ENCODE data around the gene BTRC.
"Not testable (repeated sequence)": the region's sequence is repeated elsewhere in the genome, so short reads cannot be mapped to it uniquely, and the experiment has no call there.

BTRC gene

GRCh38 chr10:101363850-101364400 lies 10.0 kb downstream of the BTRC start:
- no peaks in the 10 kb centered on the region for H3K36me3 ChIP-seq (ENCODE audit: control insufficient read depth, insufficient read depth, low read length)
- WGBS, 2 experiments (ENCODE audit: insufficient coverage in 2 of 2): 100% methylated on average over 1 of the region's 2 CpGs; no CpG with 5 or more reads in 1 of the 2 experiments
- no peaks in the 10 kb centered on the region for H3K4me1 ChIP-seq (ENCODE audit: control insufficient read depth, insufficient read depth, low read length, poor library complexity, severe bottlenecking)

GRCh38 chr10:101364721-101365120 lies 10.8 kb downstream of the BTRC start:
- Histone ChIP-seq H3K36me3 (ENCODE audit: control insufficient read depth, insufficient read depth, low read length) (no peaks in the 10 kb centered on the region), H3K9me3 (ENCODE audit: control insufficient read depth, low read length) (no peaks in the 10 kb centered on the region), H3K4me3 (ENCODE audit: extremely low read depth, insufficient read depth, low read length, poor library complexity, severe bottlenecking) (no peak overlapping the region), H3K27ac (ENCODE audit: low read depth, low read length, severe bottlenecking) (no peak overlapping the region), H3K4me1 (ENCODE audit: control insufficient read depth, insufficient read depth, low read length, poor library complexity, severe bottlenecking) (no peaks in the 10 kb centered on the region)
- WGBS, 2 experiments (ENCODE audit: insufficient coverage in 2 of 2): no CpG with 5 or more reads among the region's 7 CpGs

More at GRCh38 chr10:101363850-101364400, 10.0 kb downstream of the BTRC start:
- no peak overlapping the region for H3K4me3 ChIP-seq (ENCODE audit: extremely low read depth, insufficient read depth, low read length, poor library complexity, severe bottlenecking)
- H3K9me3 ChIP-seq (ENCODE audit: control insufficient read depth, low read length): no peaks in the 10 kb centered on the region
- H3K27ac ChIP-seq (ENCODE audit: low read depth, low read length, severe bottlenecking): no peak overlapping the region

DNA sequence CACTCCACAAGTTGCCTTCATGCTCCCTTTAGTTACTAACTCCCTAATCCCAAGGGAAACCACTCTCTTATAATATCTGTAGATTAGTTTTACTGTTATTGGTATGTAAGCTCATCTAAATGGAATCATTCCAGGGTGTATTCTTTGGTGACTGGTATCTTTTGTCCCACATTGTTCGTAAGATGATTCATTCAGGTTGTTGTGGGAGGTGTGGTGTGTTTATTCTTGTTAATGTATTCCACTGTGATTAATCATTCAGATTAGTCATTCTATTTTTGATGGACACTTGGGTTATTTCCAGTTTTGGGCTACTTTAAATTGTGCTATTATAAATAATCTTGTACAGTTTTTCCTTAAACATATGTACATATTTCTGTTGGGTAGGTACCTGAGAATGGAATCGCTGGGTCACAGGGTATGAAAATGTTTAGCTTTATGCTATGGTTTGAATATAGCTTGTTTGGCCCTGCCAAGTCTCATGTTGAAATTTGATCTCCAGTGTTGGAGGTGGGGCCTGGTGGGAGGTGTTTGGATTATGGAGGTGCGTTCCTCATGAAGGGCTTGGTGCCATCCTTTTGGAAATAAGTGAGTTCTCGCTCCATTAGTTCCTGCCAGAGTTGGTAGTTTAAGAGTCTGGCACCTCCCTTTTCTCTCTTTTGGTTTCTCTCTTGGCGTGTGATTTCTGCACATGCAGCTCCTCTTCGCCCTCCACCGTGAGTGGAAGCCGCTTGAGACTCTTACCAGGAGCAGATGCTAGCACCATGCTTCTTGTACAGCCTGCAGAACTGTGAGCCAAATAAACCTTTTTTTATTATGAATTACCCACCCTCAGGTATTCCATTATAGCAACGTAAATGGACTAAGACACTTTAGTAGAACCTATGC lies 13.8 kb downstream of the BTRC start:
- 93 to 97% methylated on average over 5 to 6 of the region's 9 CpGs for WGBS, 2 experiments (ENCODE audit: insufficient coverage in 2 of 2)
- Histone ChIP-seq H3K4me3 (ENCODE audit: extremely low read depth, insufficient read depth, low read length, poor library complexity, severe bottlenecking) (no peak overlapping the region), H3K9me3 (ENCODE audit: control insufficient read depth, low read length) (no peaks in the 10 kb centered on the region), H3K36me3 (ENCODE audit: control insufficient read depth, insufficient read depth, low read length) (peaks cover 8% of the 10 kb centered on the region), H3K4me1 (ENCODE audit: control insufficient read depth, insufficient read depth, low read length, poor library complexity, severe bottlenecking) (no peaks in the 10 kb centered on the region), H3K27ac (ENCODE audit: low read depth, low read length, severe bottlenecking) (no peak overlapping the region)

- Histone ChIP-seq H3K4me1 (ENCODE audit: control insufficient read depth, insufficient read depth, low read length, poor library complexity, severe bottlenecking) (no peaks in the 10 kb centered on the region), H3K27ac (ENCODE audit: low read depth, low read length, severe bottlenecking) (no peak overlapping the region), H3K36me3 (ENCODE audit: control insufficient read depth, insufficient read depth, low read length) (peaks cover 15% of the 10 kb centered on the region), H3K9me3 (ENCODE audit: control insufficient read depth, low read length) (no peaks in the 10 kb centered on the region), H3K4me3 (ENCODE audit: extremely low read depth, insufficient read depth, low read length, poor library complexity, severe bottlenecking) (no peak overlapping the region)
- 71 to 80% methylated on average over 1 of the region's 1 CpG for WGBS, 2 experiments (ENCODE audit: insufficient coverage in 2 of 2)
These were observed 19.1 kb downstream of the BTRC start for GRCh38 chr10:101373063-101373462.

DNA sequence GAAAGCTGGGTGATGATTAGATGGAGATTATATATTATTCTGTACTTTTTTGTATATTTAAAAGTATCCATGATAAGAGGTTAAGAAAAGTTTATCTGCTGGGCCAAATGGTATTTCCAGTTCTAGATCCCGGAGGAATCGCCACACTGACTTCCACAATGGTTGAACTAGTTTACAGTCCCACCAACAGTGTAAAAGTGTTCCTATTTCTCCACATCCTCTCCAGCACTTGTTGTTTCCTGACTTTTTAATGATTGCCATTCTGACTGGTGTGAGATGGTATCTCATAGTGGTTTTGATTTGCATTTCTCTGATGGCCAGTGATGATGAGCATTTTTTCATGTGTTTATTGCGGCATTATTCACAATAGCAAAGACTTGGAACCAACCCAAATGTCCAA lies 20.0 kb downstream of the BTRC start:
- H3K27ac ChIP-seq (ENCODE audit: low read depth, low read length, severe bottlenecking); H3K4me1 ChIP-seq (ENCODE audit: control insufficient read depth, insufficient read depth, low read length, poor library complexity, severe bottlenecking); H3K9me3 ChIP-seq (ENCODE audit: control insufficient read depth, low read length); H3K4me3 ChIP-seq (ENCODE audit: extremely low read depth, insufficient read depth, low read length, poor library complexity, severe bottlenecking): not testable (repeated sequence)
- WGBS, 2 experiments (ENCODE audit: insufficient coverage in 2 of 2): no CpG with 5 or more reads among the region's 3 CpGs
- H3K36me3 ChIP-seq (ENCODE audit: control insufficient read depth, insufficient read depth, low read length): peaks cover 15% of the 10 kb centered on the region

DNA sequence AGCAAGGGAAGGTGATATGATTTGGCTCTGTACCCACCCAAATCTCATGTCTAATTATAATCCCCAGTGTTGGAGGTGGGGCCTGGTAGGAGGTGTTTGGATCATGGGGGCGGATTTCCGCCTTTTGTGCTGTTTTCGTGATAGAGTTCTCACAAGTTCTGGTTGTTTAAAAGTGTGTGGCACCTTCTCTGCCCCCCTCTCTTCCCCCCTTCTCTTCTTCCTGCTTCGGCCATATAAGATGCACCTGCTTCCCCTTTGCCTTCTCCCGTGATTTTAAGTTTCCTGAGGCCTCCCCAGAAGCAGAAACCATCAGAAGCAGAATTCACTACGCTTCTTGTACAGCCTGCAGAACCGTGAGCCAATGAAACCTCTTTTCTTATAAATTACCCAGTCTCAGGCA lies 21.1 kb downstream of the BTRC start:
- Histone ChIP-seq H3K4me1 (ENCODE audit: control insufficient read depth, insufficient read depth, low read length, poor library complexity, severe bottlenecking) (no peaks in the 10 kb centered on the region), H3K27ac (ENCODE audit: low read depth, low read length, severe bottlenecking) (no peak overlapping the region), H3K4me3 (ENCODE audit: extremely low read depth, insufficient read depth, low read length, poor library complexity, severe bottlenecking) (no peak overlapping the region), H3K9me3 (ENCODE audit: control insufficient read depth, low read length) (no peaks in the 10 kb centered on the region), H3K36me3 (ENCODE audit: control insufficient read depth, insufficient read depth, low read length) (peaks cover 15% of the 10 kb centered on the region)
- WGBS, 2 experiments (ENCODE audit: insufficient coverage in 2 of 2): 84% methylated on average over 4 of the region's 7 CpGs; no CpG with 5 or more reads in 1 of the 2 experiments

DNA sequence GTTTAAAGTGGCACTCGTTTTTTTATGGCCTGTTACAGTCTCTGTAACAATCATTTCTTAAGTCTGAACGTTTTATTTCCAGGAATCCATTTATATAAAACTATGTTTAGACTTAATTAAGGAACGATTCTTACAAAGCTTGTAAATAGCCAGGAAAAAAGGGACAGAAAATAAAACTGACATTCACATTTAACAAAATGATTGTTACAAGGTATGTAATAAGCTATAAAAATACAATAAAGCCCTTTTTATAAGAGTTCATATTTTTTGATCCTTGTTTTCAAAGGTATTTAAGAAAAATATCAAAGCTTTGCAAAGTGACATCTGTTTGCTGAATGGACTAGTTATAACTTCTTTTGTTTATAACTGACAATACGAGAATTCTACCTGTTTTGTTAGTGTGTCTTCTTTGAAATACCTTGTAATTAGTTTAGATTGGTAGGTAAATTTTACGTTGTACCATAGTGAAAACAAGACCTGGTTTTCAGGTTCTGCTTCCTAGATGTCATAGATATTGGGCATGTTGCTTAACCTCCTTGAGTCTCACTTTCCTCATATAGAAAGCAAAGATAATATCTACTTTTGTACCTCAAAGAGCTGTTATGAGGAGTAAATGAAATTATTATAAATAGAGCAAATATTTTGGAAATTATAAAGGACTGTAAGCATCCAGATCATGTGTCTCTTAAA lies 25.8 kb downstream of the BTRC start:
- Histone ChIP-seq H3K9me3 (ENCODE audit: control insufficient read depth, low read length) (no peaks in the 10 kb centered on the region), H3K4me1 (ENCODE audit: control insufficient read depth, insufficient read depth, low read length, poor library complexity, severe bottlenecking) (no peaks in the 10 kb centered on the region), H3K27ac (ENCODE audit: low read depth, low read length, severe bottlenecking) (no peak overlapping the region), H3K4me3 (ENCODE audit: extremely low read depth, insufficient read depth, low read length, poor library complexity, severe bottlenecking) (no peak overlapping the region), H3K36me3 (ENCODE audit: control insufficient read depth, insufficient read depth, low read length) (peaks cover 7% of the 10 kb centered on the region)
- WGBS, 2 experiments (ENCODE audit: insufficient coverage in 2 of 2): 90% methylated on average over 2 of the region's 5 CpGs; no CpG with 5 or more reads in 1 of the 2 experiments

GRCh38 chr10:101380353-101381017 lies 26.5 kb downstream of the BTRC start:
- 91 to 97% methylated on average over 4 of the region's 5 CpGs for whole genome bisulfite sequencing, 2 experiments (ENCODE audit: insufficient coverage in 2 of 2)
- H3K27ac ChIP-seq (ENCODE audit: low read depth, low read length, severe bottlenecking): no peak overlapping the region

DNA sequence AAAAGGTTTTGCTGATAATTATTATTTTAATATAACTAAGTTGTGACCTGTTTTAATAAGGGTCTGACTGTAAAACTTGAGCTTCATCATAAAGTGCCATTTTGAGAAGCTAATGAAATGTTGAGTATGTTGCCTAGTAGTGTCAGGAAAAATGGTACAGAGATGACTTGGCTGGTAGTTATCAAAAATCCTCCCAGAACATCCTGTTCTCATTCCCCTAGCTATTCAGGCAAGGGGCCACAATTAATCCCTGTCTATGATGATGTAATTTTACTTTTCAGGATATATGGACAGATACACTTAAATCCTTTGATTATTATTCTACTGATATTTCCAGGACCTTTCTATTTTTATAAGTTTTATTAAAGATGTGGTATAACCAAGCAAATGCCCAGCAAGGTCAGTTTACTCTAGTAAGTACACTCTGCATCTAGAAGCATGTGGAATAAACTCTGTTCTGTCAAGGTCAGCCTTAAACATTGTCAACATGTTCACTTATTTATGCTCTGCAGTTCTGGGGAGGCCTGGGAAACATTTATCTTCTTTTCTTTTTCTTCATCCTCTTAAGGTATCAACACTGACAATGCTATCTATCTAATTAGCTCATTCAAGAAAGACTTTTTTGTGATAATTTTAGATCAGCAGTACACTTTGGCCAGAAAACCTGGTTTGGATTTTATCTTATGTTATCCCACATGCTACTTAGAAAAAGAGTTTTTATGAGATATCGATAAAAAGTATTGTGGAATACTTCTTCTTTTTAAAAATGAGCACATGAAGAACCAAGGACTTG lies 32.1 kb downstream of the BTRC start:
- H3K27ac ChIP-seq (ENCODE audit: low read depth, low read length, severe bottlenecking): no peak overlapping the region
- H3K36me3 ChIP-seq (ENCODE audit: control insufficient read depth, insufficient read depth, low read length): no peaks in the 10 kb centered on the region
- H3K9me3 ChIP-seq (ENCODE audit: control insufficient read depth, low read length): no peaks in the 10 kb centered on the region
- no peak overlapping the region for H3K4me3 ChIP-seq (ENCODE audit: extremely low read depth, insufficient read depth, low read length, poor library complexity, severe bottlenecking)
- no peaks in the 10 kb centered on the region for H3K4me1 ChIP-seq (ENCODE audit: control insufficient read depth, insufficient read depth, low read length, poor library complexity, severe bottlenecking)
- 100% methylated on average over 1 of the region's 1 CpG; no CpG with 5 or more reads in 1 of the 2 experiments for WGBS, 2 experiments (ENCODE audit: insufficient coverage in 2 of 2)

More at GRCh38 chr10:101380353-101381017, 26.5 kb downstream of the BTRC start:
- no peak overlapping the region for H3K4me3 ChIP-seq (ENCODE audit: extremely low read depth, insufficient read depth, low read length, poor library complexity, severe bottlenecking)
- no peaks in the 10 kb centered on the region for H3K4me1 ChIP-seq (ENCODE audit: control insufficient read depth, insufficient read depth, low read length, poor library complexity, severe bottlenecking)
- H3K9me3 ChIP-seq (ENCODE audit: control insufficient read depth, low read length): no peaks in the 10 kb centered on the region
- H3K36me3 ChIP-seq (ENCODE audit: control insufficient read depth, insufficient read depth, low read length): peaks cover 7% of the 10 kb centered on the region

Measured in mesodermal cell (in vitro differentiated cells).